HCT116 (cell line): ENCODE measurements around the gene NCKAP5. TPM values are rescaled to one million over a fixed set of nuclear protein-coding genes. Genes with fewer than 3 reads are reported as not detected.

Source experiments
- ATAC-seq: fragments of 200-7000 bp; cut with Tn5 transposase; 2 replicates; pipeline ENCODE4 v1.9.1; 2020; ENCODE audit warnings: mild to moderate bottlenecking, moderate library complexity
- BruUV-seq: library from RNA; stranded (reverse); fragments of 400-500 nt; replicated peaks from 2 replicates; lab custom pipeline; 2021; lab: Mats Ljungman, UMichigan
- CTCF ChIA-PET: fragments of 300-600 bp; sonication (Branson Sonifier 250); formaldehyde crosslinking; loops from one replicate; lab custom pipeline; 2021; ENCODE audit warnings: antibody characterized with exemption; lab: Charles Lee
- POLR2A ChIA-PET: fragments of 300-600, 350-600 bp; sonication (Branson Sonifier 250); formaldehyde crosslinking; loops from one replicate; lab custom pipeline; 2021; ENCODE audit warnings: antibody characterized with exemption; lab: Charles Lee
- RAD21 ChIA-PET, 2 experiments: fragments of 300-600 bp; sonication (Branson Sonifier 250); formaldehyde crosslinking; loops; one replicate each; lab custom pipeline; 2023; ENCODE audit warnings: low total read pairs in 2 of 2; ENCODE audit not compliant: uncharacterized antibody in 2 of 2, unreplicated experiment in 2 of 2, low non-redundant PET in 1 of 2; lab: Charles Lee
- DNase-seq: peaks from one replicate; pipeline ENCODE4 v3.0.0-alpha.2; 2010; ENCODE audit warnings: low read depth, low spot score
- H2AFZ ChIP-seq: fragments of 200-600 bp; shearing (Covaris generic), sonication (generic); 2 replicates; pipeline ENCODE4 v1.6.1; 2017; ENCODE audit warnings: low read depth, mixed run types, mixed read lengths, antibody characterized with exemption, low read length; ENCODE audit not compliant: poor library complexity, severe bottlenecking
- H3K27ac ChIP-seq: 2 replicates; pipeline ENCODE4 v1.5.1; 2012; ENCODE audit warnings: low read depth, low read length
- H3K27me3 ChIP-seq: fragments of 200-600 bp; sonication (generic); 2 replicates; pipeline ENCODE4 v1.6.1; 2016; ENCODE audit warnings: mixed run types, low read length, mixed read lengths; ENCODE audit not compliant: insufficient read depth
- H3K36me3 ChIP-seq, 2 experiments: fragments of 200-500 bp in 1 of 2; fragments of 200-600 bp in 1 of 2; sonication (Bioruptor generic) in 1 of 2; sonication (generic) in 1 of 2; 2 replicates each; pipeline versions ENCODE4 v1.5.1 to v1.6.1; 2014 to 2016; ENCODE audit warnings: low read length in 2 of 2, inconsistent platforms in 1 of 2, mixed read lengths in 1 of 2, mixed run types in 1 of 2; ENCODE audit not compliant: insufficient read depth in 2 of 2, control insufficient read depth in 1 of 2
- H3K4me1 ChIP-seq, 2 experiments: fragments of 200-600 bp in 1 of 2; sonication (generic) in 1 of 2; 2 replicates each; pipeline versions ENCODE4 v1.5.1 to v1.6.1; 2012 to 2017; ENCODE audit warnings: low read length in 2 of 2, inconsistent platforms in 1 of 2, mild to moderate bottlenecking in 1 of 2, mixed read lengths in 1 of 2, mixed run types in 1 of 2, moderate library complexity in 1 of 2; ENCODE audit not compliant: insufficient read depth in 2 of 2, control insufficient read depth in 1 of 2
- H3K4me2 ChIP-seq: fragments of 200-600 bp; sonication (generic); 2 replicates; pipeline ENCODE4 v1.6.1; 2017; ENCODE audit warnings: mixed run types, low read length, mixed read lengths
- H3K4me3 ChIP-seq, 2 experiments: fragments of 200-600 bp in 1 of 2; sonication (generic) in 1 of 2; replicated peaks in 1 of 2; 2 replicates each; pipeline ENCODE4 v1.5.1; 2011 to 2016; ENCODE audit warnings: low read length in 2 of 2, control low read depth in 1 of 2, low read depth in 1 of 2, mild to moderate bottlenecking in 1 of 2, mixed read lengths in 1 of 2, mixed run types in 1 of 2
- H3K79me2 ChIP-seq: fragments of 200-600 bp; sonication (generic); 2 replicates; pipeline ENCODE4 v1.6.1; 2017; ENCODE audit warnings: mild to moderate bottlenecking, mixed run types, low read length, moderate library complexity, mixed read lengths; ENCODE audit not compliant: insufficient read depth
- H3K9ac ChIP-seq: fragments of 200-600 bp; sonication (generic); 2 replicates; pipeline ENCODE4 v1.6.1; 2016; ENCODE audit warnings: low read length, mixed read lengths
- H3K9me2 ChIP-seq: fragments of 200-600 bp; sonication (generic), shearing (Covaris generic); 2 replicates; pipeline ENCODE4 v1.6.1; 2017; ENCODE audit warnings: mixed run types, mild to moderate bottlenecking, moderate library complexity; ENCODE audit not compliant: insufficient read depth
- H3K9me3 ChIP-seq, 2 experiments: fragments of 200-500 bp in 1 of 2; fragments of 200-600 bp in 1 of 2; sonication (Bioruptor generic) in 1 of 2; sonication (generic) in 1 of 2; 2 replicates each; pipeline ENCODE4 v1.6.1; 2014 to 2017; ENCODE audit warnings: low read length in 2 of 2, mixed read lengths in 2 of 2, inconsistent platforms in 1 of 2, low read depth in 1 of 2, mild to moderate bottlenecking in 1 of 2, mixed run types in 1 of 2, moderate library complexity in 1 of 2; ENCODE audit not compliant: control insufficient read depth in 1 of 2, insufficient read depth in 1 of 2
- H4K20me1 ChIP-seq: fragments of 200-600 bp; sonication (generic), shearing (Covaris generic); 2 replicates; pipeline ENCODE4 v1.6.1; 2017; ENCODE audit warnings: mixed run types, mild to moderate bottlenecking, moderate library complexity; ENCODE audit not compliant: insufficient read depth
- CBX3 ChIP-seq: IDR thresholded peaks from 2 replicates; pipeline ENCODE4 v1.6.1; 2012; ENCODE audit warnings: low read depth
- EGR1 ChIP-seq: IDR thresholded peaks from 2 replicates; pipeline ENCODE4 v1.6.1; 2012; ENCODE audit warnings: low read depth
- ELF1 ChIP-seq: IDR thresholded peaks from 2 replicates; pipeline ENCODE4 v1.6.1; 2012; ENCODE audit warnings: low read depth, borderline replicate concordance
- EZH2 ChIP-seq: fragments of 200-600 bp; sonication (generic); IDR thresholded peaks from 2 replicates; pipeline ENCODE4 v1.6.1; 2017; ENCODE audit warnings: antibody characterized with exemption, mixed run types
- EZH2phosphoT487 ChIP-seq: fragments of 200-600 bp; IDR thresholded peaks from 2 replicates; pipeline ENCODE4 v1.6.1; 2018; ENCODE audit warnings: antibody characterized with exemption, borderline replicate concordance
- FOSL1 ChIP-seq: IDR thresholded peaks from 2 replicates; pipeline ENCODE4 v1.6.1; 2012; ENCODE audit warnings: low read depth
- POLR2A ChIP-seq: IDR thresholded peaks from 2 replicates; pipeline ENCODE4 v1.7.0; 2011; ENCODE audit warnings: borderline replicate concordance; ENCODE audit not compliant: insufficient read depth, insufficient read length; ENCODE audit errors: extremely low read depth
- POLR2AphosphoS5 ChIP-seq: IDR thresholded peaks from 2 replicates; pipeline ENCODE4 v1.6.1; 2011; ENCODE audit warnings: mild to moderate bottlenecking, low read depth, low read length, moderate library complexity
- REST ChIP-seq: IDR thresholded peaks from 2 replicates; pipeline ENCODE4 v1.6.1; 2012; ENCODE audit warnings: low read depth
- SIN3A ChIP-seq: IDR thresholded peaks from 2 replicates; pipeline ENCODE4 v1.6.1; 2012; ENCODE audit warnings: low read depth
- SP1 ChIP-seq: IDR thresholded peaks from 2 replicates; pipeline ENCODE4 v1.6.1; 2012; ENCODE audit warnings: low read depth
- SRF ChIP-seq: IDR thresholded peaks from 2 replicates; pipeline ENCODE4 v1.6.1; 2012; ENCODE audit warnings: low read depth
- TCF7L2 ChIP-seq: IDR thresholded peaks from 2 replicates; pipeline ENCODE4 v1.7.0; 2011; ENCODE audit warnings: borderline replicate concordance, inconsistent platforms; ENCODE audit not compliant: insufficient read depth, insufficient read length; ENCODE audit errors: extremely low read depth
- YY1 ChIP-seq: IDR thresholded peaks from 2 replicates; pipeline ENCODE4 v1.6.1; 2011; ENCODE audit warnings: low read length, low read depth, moderate library complexity, mild to moderate bottlenecking; ENCODE audit not compliant: insufficient replicate concordance; ENCODE audit errors: extremely low read depth
- ZFX ChIP-seq: fragments of 450-650 bp; IDR thresholded peaks from 2 replicates; pipeline ENCODE4 v1.6.1; 2017
- intact Hi-C: fragments of 100-400 bp; cut with micrococcal nuclease; formaldehyde crosslinking; loops from 2 replicates; pipeline ENCODE4 v1.10.0; 2022
- total RNA-seq: library from RNA; stranded (reverse); gene quantifications from one replicate; pipeline ENCODE4 v1.2.1, GENCODE V29; 2021; ENCODE audit not compliant: unreplicated experiment

Gene NCKAP5
- total RNA-seq, 1 experiment from 2014 or later = 0.30 TPM

GRCh38 chr2:133456971-133457370, 111.3 kb downstream of the NCKAP5 start:
- no peak for DNase-seq
- Histone ChIP-seq H3K9ac (no peak overlapping the region), H3K9me2 (no peaks in the 10 kb centered on the region), H3K4me3 (no peak overlapping the region), H3K4me1 (no peaks in the 10 kb centered on the region), H3K36me3 (no peaks in the 10 kb centered on the region), H3K9me3 (no peaks in the 10 kb centered on the region; a peak in 1 of 4 replicates), H2AFZ (no peak overlapping the region), H3K4me2 (no peak overlapping the region), H3K27ac (no peak overlapping the region), H3K27me3 (no peaks in the 10 kb centered on the region), H4K20me1 (no peaks in the 10 kb centered on the region; the same call in 1 of the 2 replicates), H3K79me2 (no peaks in the 10 kb centered on the region)
- no peak for TF ChIP-seq SP1
- no peak for TF ChIP-seq REST
- TF ChIP-seq YY1 = no peak
- TF ChIP-seq EZH2phosphoT487 = no peak
- TF ChIP-seq CBX3 = no peak
- no peak for TF ChIP-seq EZH2
- ChIA-PET POLR2A (no interaction called here), RAD21 (interaction anchor here in 1 of 2 experiments (0.7 kb wide), 1 partner anchor 382 kb away, joined by 3 read pairs; no protein-coding TSS in a partner anchor), CTCF (no interaction called here)
- intact Hi-C loops = no loop called here
- ATAC-seq = no peak
- no TSS peak for BruUV-seq

GRCh38 chr2:133456156-133456555, 112.1 kb downstream of the NCKAP5 start:
- CTCF ChIA-PET = no interaction called here
- intact Hi-C loops = no loop called here
- no peak for TF ChIP-seq POLR2AphosphoS5
- no peak for TF ChIP-seq FOSL1
- no peak for TF ChIP-seq REST
- no peak for TF ChIP-seq SRF
- no peak for TF ChIP-seq ZFX
- no peak for TF ChIP-seq EZH2phosphoT487
- TF ChIP-seq EZH2 = no peak
- no peak for TF ChIP-seq YY1
- no peak for TF ChIP-seq SIN3A
- no peak for TF ChIP-seq POLR2A
- no peak for TF ChIP-seq ELF1
- no peak for TF ChIP-seq TCF7L2
- TF ChIP-seq EGR1 = no peak

More at GRCh38 chr2:133456156-133456555, 112.1 kb downstream of the NCKAP5 start:
- no TSS peak for BruUV-seq
- Histone ChIP-seq H3K27ac (no peak overlapping the region), H2AFZ (no peak overlapping the region), H3K79me2 (no peaks in the 10 kb centered on the region), H3K9me2 (no peaks in the 10 kb centered on the region), H3K27me3 (no peaks in the 10 kb centered on the region), H3K4me2 (no peak overlapping the region), H3K36me3 (no peaks in the 10 kb centered on the region), H3K9me3 (no peaks in the 10 kb centered on the region; a peak in 1 of 4 replicates), H3K4me3 (no peak overlapping the region), H3K4me1 (no peaks in the 10 kb centered on the region), H4K20me1 (no peaks in the 10 kb centered on the region; the same call in 1 of the 2 replicates), H3K9ac (no peak overlapping the region)
- no peak for ATAC-seq
- ChIA-PET RAD21 (no interaction called here), POLR2A (no interaction called here)
- DNase-seq = no peak
